Testis (tissue), 3 donors: Measurements from ENCODE around the gene HOXA13. TPM values are rescaled to one million over a fixed set of nuclear protein-coding genes. Genes with fewer than 3 reads are reported as not detected.
A peak's percentile ranks its signal among the peaks of the same experiment; 100 is the strongest.

Experiments
- DNase-seq: peaks from one replicate; pipeline ENCODE4 v3.0.0-alpha.2; 2019
- H3K27ac ChIP-seq, 2 donors: fragments of 200-600 bp; sonication (generic); one replicate each; pipeline ENCODE4 v1.5.1; 2019
- H3K27me3 ChIP-seq: fragments of 200-600 bp; sonication (generic); one replicate; pipeline ENCODE4 v1.5.1; 2019
- H3K36me3 ChIP-seq: fragments of 200-600 bp; sonication (generic); one replicate; pipeline ENCODE4 v1.5.1; 2017; ENCODE audit warnings: low read depth; ENCODE audit errors: missing control alignments
- H3K4me1 ChIP-seq: fragments of 200-600 bp; sonication (generic); one replicate; pipeline ENCODE4 v1.5.1; 2019
- H3K4me3 ChIP-seq, 2 donors: fragments of 200-600 bp; sonication (generic); one replicate each; pipeline ENCODE4 v1.5.1; 2017 to 2019
- H3K9me3 ChIP-seq: fragments of 200-600 bp; sonication (generic); one replicate; pipeline ENCODE4 v1.5.1; 2017
- POLR2A ChIP-seq: fragments of 450-650 bp; IDR thresholded peaks from one replicate; pipeline ENCODE4 v1.6.1; 2017; ENCODE audit warnings: antibody characterized with exemption, mild to moderate bottlenecking, moderate library complexity
- WGBS, 2 donors: methylation state at CpG; one replicate each; pipeline ENCODE4 v1.1.5; 2018; 5-methylcytosine and 5-hydroxymethylcytosine counted together
- intact Hi-C: fragments of 100-400 bp; cut with DNase I; formaldehyde crosslinking; loops from one replicate; pipeline ENCODE4 v1.15.1; 2023; ENCODE audit warnings: low total_unique reads
- polyA plus RNA-seq: library from polyadenylated mRNA; stranded (reverse); fragments of 350-450 nt; fragmentation: Illumina TruSeq; extraction: RNeasy Lipid Tissue Mini Kit (QIAGEN cat#74804); gene quantifications from one replicate; pipeline ENCODE4 v1.2.3, GENCODE V29; 2014; ENCODE audit warnings: low read depth, low replicate concordance; ENCODE audit not compliant: insufficient read depth
- total RNA-seq, 2 donors: library from RNA; depleted of rRNA; stranded (reverse); fragments of >200 nt; gene quantifications; one replicate each; pipeline ENCODE4 v1.2.3, GENCODE V29; 2016
- TF ChIP-seq, protein P1 (sequence below), 3 experiments: fragments of 450-650 bp in 2 of 3; fragments of 200-600 bp in 1 of 3; sonication (generic) in 1 of 3; IDR thresholded peaks; one replicate each; pipeline ENCODE4 v1.5.1; 2016 to 2019; ENCODE audit warnings: antibody characterized with exemption in 3 of 3, mild to moderate bottlenecking in 2 of 3, moderate library complexity in 1 of 3

The HOXA13 gene
- total and polyA plus RNA-seq, 3 donors from 2014 or later: 0.30 TPM; not detected in 2

DNA sequence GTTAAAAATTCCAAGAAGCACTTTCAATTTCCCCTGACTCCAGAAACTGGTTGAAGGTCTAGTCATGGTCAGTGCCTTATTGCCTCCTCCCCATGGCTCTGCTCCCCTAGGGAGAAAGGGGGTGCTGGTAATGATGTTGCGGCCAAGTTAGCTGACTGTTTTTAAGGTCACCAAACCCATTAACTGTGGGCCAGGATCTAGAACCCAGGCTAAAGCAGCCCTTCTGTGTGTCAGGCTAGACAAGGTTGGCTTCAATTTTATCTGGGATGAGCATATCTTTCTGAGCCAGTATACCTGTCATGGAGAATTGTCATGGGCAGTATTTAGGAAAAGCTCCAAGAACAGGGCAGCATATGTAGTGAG lies 11.2 kb upstream of the HOXA13 start:
- no peaks in the 10 kb centered on the region for H3K9me3 ChIP-seq
- peaks cover 5% of the 10 kb centered on the region for H3K4me1 ChIP-seq
- 80 to 92% methylated on average over 1 of the region's 1 CpG for WGBS, 2 donors
- H3K4me3 ChIP-seq: no peak overlapping the region
- intact Hi-C loops: no loop called here
- H3K27ac ChIP-seq: no peak overlapping the region
- H3K27me3 ChIP-seq: peaks cover 5% of the 10 kb centered on the region
- H3K36me3 ChIP-seq: no peaks in the 10 kb centered on the region
- no peak for TF ChIP-seq POLR2A
- TF ChIP-seq, protein P1, sequence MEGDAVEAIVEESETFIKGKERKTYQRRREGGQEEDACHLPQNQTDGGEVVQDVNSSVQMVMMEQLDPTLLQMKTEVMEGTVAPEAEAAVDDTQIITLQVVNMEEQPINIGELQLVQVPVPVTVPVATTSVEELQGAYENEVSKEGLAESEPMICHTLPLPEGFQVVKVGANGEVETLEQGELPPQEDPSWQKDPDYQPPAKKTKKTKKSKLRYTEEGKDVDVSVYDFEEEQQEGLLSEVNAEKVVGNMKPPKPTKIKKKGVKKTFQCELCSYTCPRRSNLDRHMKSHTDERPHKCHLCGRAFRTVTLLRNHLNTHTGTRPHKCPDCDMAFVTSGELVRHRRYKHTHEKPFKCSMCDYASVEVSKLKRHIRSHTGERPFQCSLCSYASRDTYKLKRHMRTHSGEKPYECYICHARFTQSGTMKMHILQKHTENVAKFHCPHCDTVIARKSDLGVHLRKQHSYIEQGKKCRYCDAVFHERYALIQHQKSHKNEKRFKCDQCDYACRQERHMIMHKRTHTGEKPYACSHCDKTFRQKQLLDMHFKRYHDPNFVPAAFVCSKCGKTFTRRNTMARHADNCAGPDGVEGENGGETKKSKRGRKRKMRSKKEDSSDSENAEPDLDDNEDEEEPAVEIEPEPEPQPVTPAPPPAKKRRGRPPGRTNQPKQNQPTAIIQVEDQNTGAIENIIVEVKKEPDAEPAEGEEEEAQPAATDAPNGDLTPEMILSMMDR (IDR thresholded peaks at IDR 0.05): no peak
- no peak for DNase-seq

DNA sequence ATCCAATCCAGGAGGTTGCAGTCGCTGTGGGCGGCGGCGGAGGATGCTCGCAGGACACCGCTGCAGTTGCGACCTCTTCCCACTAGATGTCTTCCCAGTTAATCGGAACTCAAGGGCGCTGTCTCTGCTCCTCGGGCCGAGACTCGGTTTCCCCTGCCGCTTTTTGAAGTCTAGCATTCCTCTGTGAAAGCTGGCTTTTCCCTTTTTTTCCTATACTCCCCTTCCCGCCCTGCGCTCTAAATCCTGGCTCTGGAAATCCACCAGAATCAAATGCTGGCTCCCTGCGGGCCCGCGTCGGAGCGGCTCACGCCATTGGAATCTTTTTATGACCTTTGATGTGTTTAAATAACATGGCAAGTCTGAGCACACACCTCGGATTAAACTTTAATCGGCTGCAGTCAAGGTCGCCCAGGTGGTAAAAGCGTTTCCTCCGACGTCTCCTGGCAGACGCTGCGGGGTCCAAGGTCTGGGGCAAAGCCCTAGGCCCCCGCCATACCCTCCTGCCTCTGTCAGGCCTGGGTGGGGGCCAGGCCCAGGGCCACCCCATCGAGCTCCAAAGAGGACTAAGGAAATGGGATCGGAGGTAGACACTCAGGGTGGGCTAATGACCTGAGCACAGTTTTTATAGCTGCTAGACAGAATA lies 10.7 kb upstream of the HOXA13 start:
- DNase-seq: peak; percentile 70
- Histone ChIP-seq H3K27me3 (peaks cover 9% of the 10 kb centered on the region), H3K27ac (no peak overlapping the region), H3K4me1 (peaks cover 6% of the 10 kb centered on the region), H3K4me3 (no peak overlapping the region), H3K36me3 (no peaks in the 10 kb centered on the region), H3K9me3 (no peaks in the 10 kb centered on the region)
- no peak for TF ChIP-seq POLR2A
- TF ChIP-seq, protein P1 (IDR thresholded peaks at IDR 0.05): peak; percentile 22 to 84 (median 66)
- 11% methylated on average over 32 of the region's 32 CpGs for WGBS, 2 donors
- intact Hi-C loops: no loop called here

DNA sequence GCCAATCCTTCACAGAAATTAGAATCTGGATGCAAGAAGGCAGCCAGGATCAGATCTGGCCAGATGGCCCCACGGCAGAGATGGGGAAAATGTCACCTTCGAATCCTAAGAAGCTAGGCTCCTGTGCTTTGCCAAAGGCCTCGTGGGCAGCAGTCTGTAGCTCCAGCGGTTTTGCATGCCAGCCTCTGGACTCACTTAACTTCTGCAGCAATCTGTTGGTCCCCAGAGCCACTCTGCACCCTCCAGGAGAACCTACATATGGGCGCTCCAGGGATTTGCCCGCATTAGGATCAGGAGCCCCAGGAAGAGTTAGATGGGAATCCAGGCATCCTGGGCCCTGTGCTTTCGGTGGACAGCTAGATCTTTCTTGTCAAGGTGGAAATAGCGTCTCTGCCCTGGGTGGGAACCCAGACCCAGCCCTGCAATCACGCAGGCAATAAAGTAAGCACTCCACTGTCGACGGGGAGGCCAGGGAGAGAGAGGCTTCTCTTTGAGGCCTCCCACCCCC lies 10.1 kb upstream of the HOXA13 start:
- peaks cover 9% of the 10 kb centered on the region for H3K27me3 ChIP-seq

GRCh38 chr7:27208998-27209397 lies 9.1 kb upstream of the HOXA13 start:
- Histone ChIP-seq H3K27me3 (peaks cover 9% of the 10 kb centered on the region), H3K36me3 (no peaks in the 10 kb centered on the region), H3K27ac (no peak overlapping the region), H3K9me3 (no peaks in the 10 kb centered on the region), H3K4me1 (peaks cover 15% of the 10 kb centered on the region), H3K4me3 (no peak overlapping the region)
- no peak for TF ChIP-seq POLR2A
- TF ChIP-seq, protein P1 (IDR thresholded peaks at IDR 0.05): no peak
- no peak for DNase-seq
- intact Hi-C loops: no loop called here
- WGBS, 2 donors: 88 to 92% methylated on average over 2 to 4 of the region's 4 CpGs

More for the DNA sequence above, 10.1 kb upstream of the HOXA13 start:
- 48 to 51% methylated on average over 9 to 11 of the region's 11 CpGs for WGBS, 2 donors
- TF ChIP-seq, protein P1 (IDR thresholded peaks at IDR 0.05): no peak
- H3K9me3 ChIP-seq: no peaks in the 10 kb centered on the region
- no peak for DNase-seq
- H3K4me3 ChIP-seq: no peak overlapping the region
- H3K4me1 ChIP-seq: peaks cover 12% of the 10 kb centered on the region
- no peaks in the 10 kb centered on the region for H3K36me3 ChIP-seq
- H3K27ac ChIP-seq: no peak overlapping the region
- intact Hi-C loops: no loop called here
